Inflammatory macrophage treated with lipopolysaccharide for 4 hours (primary cell): ENCODE measurements around the gene TFIP11.

ENCODE experiments used
- DNase-seq: peaks from one replicate; pipeline ENCODE4 v3.0.0-alpha.2; 2020

TFIP11 gene

DNA sequence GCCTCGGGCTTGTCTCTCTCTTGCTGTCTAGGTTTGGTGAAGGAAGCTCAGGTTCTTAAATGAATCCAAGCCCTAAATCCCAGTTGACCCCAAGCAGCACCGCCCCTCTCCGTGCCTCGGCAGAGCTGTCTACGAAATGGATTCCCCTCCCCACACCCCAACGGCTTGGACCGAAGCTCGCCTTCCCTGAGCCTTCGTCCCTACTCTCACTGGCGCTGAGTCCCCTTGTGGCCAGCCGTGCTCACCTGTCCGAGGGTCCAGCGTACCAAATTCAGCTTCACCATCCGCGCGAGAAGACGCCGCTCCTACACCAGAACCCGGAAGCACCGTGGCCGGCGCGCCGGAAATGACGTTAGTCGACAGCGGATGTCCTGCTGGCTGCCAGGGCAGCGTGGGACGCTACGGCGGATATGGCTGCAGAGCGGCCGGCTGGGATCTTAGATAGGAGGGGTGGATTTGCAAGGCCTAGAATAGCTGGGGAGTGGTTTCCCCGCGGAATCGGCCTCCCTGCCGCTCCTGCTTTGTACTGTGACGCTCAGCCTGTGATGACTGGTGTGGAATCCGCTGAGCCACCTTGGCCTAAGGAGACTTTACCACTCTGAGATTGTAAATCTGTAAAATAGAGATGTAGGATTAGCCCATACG is at the start of gene TFIP11:
TFIP11 (minus strand) TSS at position 325 of the 645 bp plus-strand sequence. CDS start 2,201 bp downstream, outside the sequence.
- DNase-seq = peak; percentile 94

DNA sequence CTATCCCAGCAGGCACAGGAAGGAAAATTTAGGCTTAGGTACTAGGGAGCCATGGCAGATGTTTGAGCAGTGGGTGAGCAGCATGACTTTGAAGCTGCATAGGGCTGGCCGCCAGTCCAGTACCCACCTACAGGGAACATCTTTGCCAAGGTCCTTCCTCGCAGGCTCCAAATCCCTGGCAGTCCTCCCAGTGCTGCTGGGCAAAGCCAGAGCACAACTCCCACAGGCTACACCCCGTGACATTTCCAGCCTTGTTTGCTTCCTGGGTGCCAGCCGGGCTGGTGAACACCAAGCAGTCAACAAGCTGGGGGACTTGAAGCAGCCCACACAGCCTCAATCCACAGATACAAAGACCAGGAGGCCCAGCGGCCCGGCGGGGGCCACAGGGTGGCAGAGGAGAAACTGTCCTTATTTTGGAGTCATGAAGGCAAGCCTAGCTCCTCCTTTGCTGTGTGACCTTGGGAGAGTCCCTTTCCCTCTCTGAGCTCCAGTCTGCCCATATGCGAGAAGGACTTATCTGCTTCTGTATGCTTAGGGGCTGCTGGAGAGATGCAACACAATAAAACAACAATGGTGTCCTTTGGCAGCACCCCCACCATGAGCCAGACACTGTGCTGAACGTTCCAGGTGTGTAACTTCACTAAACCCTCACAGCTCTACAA is 49.6 kb upstream of the TFIP11 start:
- DNase-seq = no peak

DNA sequence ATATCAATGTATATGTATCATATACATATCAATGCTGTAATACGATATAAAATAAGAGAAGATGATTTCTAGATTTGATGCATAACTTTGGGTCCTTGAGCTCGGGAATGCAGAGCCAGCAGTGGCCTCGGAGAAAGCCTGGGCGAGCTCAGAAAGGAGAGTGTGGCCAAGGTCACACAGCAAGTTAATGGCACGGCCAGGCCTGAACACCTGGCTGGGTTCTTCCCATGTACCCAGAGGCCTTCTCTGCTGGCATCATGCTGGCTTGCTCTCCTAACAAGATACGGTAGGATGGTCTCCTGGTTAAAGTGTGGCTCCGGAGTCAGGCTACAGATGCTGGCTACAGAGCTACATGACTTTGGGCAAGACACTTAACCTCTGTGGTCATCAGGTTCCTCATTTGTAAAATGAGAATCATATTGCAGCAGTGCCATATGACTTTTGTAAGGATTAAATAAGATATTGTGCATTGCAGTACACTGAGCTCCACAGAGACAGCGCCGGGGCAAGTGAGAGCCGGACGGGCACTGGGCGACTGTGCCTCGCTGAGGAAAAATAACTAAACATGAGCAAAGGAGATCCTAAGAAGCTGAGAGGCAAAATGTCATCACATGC is 47.8 kb upstream of the TFIP11 start:
- DNase-seq = peak; percentile 59

DNA sequence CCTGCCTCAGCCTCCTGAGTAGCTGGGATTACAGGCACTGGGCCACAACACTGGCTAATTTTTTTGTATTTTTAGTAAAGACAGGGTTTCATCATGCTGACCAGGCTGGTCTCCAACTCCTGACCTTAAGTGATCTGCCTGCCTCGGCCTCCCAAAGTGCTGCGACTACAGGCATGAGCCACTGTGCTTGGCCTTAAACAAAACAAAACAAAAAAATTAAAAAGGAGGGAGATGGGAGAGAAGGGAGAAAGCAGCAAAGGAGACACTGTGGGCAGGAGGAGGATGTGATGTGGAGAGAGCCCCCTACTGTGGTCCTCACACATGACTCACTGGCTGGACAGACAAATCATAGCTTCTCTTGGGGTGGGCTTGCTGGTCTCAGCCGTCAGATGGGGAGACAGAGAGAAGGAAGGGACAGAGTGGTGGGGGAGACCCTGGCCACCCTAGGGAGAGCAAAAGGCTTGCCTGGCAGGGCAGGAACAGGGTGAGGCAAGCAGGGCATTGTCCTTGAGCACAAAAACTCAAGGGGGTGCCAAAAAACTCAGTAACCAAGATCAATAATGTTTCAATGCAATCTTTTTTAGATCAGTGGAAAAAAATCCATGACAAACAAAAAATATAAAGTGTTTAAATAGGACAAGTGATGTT is 46.1 kb upstream of the TFIP11 start:
- DNase-seq = no peak

DNA sequence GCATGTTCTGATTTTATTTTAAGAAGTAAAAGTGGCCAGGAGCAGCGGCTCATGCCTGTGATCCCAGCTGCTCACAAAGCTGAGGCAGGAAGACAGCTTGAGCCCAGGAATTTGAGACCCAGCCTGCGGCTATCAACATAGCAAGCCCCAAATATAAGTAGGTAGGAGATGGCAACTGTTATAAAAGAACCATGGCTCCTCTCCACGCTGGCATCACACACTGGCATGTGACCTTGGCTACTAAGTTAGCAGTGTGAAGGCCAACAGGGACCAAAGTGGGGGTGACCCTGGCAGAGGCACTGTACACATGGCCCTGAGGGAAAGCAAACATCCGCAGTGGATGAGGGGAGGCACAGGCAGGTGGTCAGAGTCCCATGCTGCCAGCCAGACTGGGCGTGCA is 44.6 kb upstream of the TFIP11 start:
- no peak for DNase-seq

DNA sequence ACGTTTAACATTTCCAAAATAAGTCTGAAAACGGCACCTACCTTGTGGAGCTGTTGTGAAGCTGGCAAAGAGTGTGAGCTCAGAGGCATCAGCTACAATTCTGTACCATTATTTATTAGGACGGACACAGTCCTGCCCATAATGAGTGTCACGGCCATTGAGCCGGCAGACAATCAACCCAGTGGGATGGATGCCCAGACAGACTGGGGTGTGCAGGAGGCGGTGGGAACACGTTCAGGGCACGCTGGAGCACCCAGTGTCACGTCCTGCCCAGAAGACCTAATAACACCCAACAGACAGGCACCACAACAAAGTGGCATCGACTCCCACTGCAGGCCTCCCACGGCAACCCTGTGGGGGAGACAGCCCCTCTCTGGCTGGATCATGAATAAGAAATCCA is 43.2 kb upstream of the TFIP11 start:
- DNase-seq = no peak

DNA sequence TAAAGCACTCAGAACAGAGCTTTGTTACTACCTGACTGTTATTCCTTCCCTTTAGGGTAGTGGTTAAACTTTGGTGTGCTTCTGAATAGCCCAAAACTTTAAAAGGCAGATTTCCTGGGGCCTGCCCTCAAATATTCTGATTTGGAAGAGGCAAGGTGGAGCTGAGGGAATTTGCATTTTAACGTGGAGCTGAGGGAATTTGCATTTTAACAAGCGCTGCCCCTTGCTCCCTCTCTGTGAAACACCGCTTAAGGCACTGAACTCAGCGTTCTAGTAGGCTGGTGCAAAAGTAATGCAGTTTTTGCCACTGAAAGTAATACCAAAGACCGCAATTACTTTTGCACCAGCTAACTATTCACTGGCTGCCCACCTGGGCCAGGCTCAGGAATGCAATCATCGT is 42.7 kb upstream of the TFIP11 start:
- no peak for DNase-seq

DNA sequence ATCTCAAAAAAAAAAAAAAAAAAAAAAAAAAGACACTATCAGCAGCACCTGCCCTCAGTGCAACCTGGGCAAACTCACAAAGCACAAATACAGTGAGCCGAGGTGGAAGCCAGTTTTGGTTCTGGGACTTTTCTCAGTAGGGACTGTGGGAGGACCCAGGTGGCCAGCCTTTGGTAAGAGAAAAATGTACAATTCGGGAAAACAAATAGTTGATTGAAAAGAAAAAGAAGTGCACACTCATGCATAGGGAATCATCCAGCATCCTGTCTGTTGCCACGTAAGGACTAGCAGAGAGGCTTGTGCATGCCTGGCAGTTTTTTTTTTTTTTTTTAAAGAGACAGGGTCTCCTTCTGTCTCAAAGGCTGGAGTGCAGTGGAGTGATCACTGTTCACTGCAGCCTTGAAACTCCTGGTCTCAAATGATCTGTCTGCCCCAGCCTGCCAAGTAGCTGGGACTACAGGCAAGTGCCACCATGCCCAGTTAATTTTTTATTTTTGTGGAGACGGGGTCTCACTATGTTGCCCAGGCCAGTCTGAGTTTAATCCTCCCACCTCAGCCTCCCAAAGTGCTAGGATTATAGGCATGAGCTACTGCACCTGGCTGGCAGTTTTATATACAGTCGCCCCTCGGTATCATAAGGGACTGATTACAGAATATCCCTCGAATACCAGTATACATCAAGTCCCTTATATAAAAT is 40.9 kb upstream of the TFIP11 start:
- no peak for DNase-seq

DNA sequence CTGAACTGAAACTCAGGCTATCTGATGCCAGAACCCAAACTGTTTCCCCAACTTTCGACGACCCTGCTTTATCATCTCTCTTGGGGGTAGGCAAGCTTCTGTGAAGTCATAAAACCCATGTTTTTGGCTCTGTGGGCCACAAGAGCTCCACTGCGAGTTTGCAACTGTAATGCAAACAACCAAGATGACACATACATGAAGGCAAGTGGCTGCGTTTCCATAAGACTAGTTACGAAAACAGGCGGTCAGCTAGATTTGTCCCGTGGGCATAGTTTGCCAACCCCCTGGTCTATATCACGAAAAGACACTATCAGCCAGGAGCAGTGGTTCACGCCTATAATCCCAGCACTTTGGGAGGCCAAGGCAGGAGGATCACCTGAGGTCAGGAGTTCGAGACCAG is 40.2 kb upstream of the TFIP11 start:
- DNase-seq = no peak

DNA sequence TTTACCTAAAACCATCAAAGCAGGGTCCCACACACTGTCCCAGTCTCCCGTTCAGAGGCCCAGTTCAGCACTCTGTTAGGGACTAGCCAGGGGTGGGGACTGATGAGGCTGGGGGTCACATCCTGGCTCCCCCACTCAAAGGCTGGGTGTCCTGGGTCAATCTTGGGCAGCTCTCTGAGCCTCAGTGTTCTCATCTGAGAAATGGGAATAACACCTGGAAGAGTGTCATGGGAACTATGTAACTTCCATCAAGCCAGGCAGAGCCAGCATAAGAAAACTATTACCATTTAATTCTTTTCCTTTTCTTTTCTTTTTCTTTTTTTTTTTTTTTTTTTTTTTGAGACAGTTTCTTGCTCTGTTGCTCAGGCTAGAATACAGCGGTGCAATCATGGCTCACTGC is 39.3 kb upstream of the TFIP11 start:
- no peak for DNase-seq

DNA sequence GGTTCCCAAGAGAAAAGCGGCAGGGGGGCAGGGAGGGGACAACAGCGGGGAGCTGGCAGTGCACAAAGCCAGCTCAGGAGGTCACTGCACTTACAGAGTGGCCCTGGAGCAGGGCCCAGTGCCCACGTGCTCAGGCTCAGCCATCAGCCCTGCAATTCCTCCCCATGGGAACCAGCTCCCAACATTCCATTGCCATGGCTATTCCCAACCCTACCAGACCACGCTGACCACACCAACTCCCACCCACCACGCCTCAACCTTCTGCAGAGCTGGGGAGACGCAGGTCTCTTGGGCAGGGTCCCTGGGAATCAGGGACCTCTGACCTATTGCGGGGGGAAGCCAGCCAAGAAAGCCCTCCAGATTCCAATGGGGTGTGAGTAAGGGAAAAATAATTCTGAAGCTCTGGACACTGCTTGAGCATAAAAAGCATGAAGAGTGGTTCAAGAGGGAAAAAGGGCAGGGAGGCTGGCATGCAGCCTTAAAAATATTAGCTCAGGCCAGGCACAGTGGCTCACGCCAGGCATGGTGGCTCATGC is 38.3 kb upstream of the TFIP11 start:
- no peak for DNase-seq

DNA sequence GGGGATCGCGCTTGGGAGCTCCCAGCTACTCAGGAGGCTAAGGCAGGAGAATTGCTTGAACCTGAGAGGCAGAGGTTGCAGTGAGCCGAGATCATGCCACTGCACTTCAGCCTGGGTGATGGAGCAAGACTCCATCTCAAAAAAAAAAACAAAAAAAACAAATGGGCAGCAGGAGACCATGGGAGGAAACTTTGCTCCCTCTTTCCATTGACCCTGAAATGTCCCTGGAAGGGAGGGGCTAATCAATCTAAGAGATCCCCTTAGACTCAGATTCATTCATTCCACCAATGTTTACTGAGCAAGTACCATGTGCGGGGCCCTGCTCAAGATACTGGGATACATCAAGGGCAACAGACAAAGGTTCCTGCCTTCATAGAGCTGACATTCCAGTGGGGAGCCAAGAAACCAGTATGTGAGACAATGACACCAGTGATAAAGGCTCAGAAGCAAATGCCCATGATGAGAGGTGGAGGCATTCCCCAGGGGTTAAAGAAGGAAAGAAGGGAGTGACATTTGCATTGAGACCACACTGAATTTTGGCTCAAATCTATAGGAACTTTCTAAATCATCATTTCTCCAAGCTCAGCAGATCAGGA is 37.7 kb upstream of the TFIP11 start:
- DNase-seq = no peak

DNA sequence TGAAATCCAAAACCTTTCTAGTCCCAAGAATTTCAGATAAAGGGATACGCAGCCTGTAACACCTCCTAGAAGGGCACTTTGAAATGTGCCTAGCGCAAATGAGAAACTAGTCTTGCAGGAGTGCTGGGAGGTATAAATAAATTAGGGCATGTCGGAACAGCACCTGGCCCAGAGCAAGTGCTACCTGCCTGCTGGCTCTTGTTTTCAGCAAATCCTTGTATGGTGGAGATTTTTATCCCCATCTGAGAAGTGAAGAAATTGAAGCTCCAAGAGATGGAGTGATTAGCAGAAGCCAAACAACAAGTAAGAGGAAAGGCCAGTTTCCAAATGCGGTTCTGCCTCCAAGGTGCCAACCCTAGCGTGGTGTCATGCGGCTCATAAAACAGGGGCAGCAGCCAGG is 36.7 kb upstream of the TFIP11 start:
- DNase-seq = no peak

DNA sequence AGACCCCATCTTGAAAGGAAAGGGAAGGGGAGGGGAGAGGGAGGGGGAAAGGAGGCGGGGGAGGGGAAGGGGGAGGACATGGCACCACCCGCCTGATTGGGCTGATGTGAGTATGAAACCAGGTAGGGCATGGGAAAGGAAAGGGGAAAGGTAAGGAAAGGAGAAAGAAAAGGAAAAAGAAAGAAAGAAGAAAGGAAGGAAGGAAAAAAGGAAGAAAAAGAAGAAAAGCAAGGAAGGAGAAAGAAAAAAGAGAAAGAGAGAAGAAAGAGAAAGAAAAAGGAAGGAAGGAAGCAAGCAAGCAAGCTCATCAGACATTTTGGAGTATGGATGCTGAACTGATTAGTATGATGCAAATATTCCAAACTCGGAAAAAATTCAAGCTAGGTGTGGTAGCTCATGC is 36.0 kb upstream of the TFIP11 start:
- no peak for DNase-seq

DNA sequence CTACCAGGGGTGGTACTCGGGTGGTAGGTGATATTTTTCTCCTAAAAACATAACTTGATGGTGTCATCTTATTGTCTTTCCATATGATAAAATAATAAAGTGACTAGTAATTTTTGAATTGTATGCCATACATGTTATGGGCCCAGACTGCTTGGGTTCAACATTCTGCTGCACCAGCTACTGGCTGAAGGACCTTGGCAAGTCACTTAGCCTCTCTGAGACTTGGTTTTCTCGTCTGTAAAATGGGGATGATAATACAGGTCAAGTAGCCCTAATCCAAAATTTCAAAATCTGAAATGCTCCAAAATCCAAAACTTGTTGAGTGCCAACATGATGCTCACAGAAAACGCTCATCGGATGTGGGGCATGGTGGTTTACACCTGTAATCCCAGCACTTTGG is 35.6 kb upstream of the TFIP11 start:
- DNase-seq = no peak

DNA sequence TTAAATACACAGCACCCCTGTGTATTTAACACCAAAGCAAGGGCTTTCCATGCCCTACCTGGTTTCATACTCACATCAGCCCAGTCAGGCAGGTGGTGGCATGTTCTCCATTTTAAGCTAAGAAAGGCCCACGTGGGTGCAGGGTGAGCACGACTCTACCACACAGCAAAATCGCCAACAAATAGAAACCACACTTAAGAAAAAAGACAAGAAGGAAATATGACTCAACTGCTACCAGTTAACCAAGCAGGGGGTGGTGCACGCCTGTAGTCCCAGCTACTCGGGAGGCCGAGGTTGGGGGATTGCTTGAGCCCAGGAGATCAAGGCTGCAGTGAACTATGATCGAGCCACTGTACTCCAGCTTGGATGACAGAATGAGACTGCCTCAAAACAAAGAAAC is 35.2 kb upstream of the TFIP11 start:
- DNase-seq = peak; percentile 10

DNA sequence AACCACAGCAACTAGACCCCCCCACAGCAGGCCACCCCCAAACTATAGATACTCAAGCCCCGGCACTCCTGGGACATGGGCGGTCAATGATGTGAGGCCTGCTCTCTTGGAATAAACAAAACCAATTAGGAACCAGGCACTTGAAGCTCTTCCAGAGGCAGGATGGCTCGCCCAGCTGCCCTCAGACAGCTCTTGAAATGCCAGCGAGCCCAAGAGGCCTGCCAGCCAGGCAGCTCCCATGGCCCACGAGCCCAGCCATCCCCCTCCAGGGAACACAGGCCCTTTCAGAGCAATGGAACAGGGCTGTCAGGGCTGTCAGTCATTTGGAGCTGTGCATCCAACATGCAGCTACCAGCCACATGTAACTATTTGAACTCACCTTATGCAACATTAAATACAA is 34.0 kb upstream of the TFIP11 start:
- no peak for DNase-seq

DNA sequence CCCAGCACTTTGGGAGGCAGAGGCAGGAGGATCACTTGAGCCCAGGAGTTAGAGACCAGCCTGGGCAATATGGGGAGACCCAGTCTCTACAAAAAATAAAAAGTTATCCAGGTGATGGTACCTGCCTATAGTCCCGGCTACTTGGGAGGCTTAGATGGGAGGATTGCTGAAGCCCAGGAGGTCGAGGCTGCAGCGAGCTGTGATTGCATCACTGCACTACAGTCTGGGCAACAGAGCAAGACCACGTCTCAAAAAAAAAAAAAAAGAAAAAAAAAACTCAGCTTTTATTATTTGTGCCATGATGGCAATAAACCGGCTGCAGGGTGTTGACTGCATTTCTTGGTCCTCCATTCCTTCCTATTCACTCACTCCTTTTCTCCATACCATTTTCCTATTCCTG is 33.6 kb upstream of the TFIP11 start:
- no peak for DNase-seq

DNA sequence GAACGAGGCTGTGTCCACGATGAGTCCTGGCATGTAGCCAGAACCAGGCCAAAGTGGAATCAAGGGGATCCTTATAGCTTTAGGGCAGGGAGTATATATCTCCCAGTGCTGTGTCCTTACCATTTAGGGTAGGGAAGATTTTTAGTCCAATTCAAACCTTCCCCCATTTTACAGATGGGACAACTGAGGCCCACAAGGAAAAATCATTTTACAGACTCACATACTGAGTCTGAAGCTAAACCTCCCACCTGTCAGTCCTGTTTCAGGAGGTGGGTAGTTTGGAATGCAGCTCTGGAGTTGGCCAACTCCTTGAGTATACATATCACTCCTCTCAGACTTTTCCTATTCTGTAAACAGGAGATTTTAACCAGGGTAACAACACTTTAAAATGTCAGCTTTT is 33.1 kb upstream of the TFIP11 start:
- no peak for DNase-seq

DNA sequence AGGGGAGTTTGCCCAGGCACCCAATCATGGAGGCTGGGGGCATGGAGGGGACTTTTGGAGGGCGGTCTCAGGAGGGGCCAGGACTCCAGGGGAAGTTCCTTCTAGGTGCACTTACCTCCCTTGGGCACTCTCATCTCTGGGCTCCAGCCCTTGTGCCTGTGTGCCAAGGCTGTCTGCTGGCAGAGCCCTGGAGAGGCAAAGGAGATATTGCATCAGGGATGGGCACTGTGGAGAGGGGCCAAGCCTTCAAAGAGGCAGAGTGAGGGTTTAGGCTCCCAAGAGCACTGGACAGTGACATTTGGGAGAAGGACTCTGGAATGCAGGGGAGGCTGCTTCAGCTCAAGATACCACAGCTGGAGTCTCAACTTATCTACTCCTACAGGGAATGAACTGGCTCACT is 32.2 kb upstream of the TFIP11 start:
- no peak for DNase-seq

DNA sequence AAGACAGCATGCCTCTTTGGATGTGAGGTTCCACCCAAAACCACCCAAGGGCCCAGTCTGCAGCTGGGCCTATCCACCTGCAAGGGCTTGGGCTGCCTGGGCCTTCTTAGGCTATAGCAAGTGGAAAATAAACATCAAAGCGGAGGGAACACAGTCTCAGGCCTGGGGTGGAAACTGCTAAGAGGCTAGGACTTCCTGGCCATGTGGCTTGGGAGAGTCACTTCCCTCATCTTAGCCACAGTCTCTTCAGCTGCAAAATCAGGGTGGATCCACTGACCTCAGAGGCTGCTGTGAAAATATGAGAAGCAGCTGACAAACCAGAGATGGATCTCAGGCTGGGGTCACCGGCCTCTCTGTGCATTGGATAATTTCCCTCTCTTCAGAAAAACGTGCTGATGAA is 30.6 kb upstream of the TFIP11 start:
- peak; percentile 56 for DNase-seq

DNA sequence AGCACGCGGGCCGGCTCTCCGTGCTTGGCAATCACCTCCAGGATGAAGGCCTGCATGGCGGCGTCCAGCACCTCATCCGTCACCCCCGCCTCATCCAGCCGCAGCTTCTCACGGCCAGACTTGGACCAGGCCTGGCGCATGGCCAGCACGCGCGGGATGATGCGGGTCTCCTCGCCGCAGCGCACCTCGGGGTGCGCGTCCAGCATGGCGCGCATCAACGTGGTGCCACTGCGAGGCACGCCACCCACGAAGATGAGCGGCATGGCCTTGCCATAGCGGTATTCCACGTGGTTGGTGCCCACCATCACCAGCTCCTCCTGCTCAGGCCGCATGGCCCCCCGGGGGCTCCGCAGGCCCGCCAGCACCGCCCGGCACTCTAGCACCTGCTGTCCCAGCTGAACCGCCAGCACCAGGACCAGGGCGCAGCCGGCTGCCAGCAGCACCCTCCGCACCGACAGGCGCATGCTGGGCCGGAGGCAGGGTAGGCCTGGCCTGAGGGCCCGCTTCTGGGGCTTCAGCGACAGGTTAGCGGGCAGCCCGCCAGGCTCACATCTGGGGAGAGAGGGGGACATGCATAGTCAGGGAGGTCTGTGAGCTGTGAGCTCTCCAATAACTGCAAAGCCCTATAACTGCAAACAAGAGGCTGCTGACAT is 29.0 kb upstream of the TFIP11 start:
- DNase-seq = no peak
